ENCODE results near the gene CCNB1IP1.

GRCh38 chr14:20314026-20314425, 19.1 kb downstream of the CCNB1IP1 start:
- TF ChIP-seq CTCF (IDR thresholded peaks at IDR 0.05) (no peak), POLR2A (IDR thresholded peaks at IDR 0.05) (no peak)

All from lower leg skin (tissue), 3 donors.